IPS DF 6.9 (cell line): ENCODE results near the gene ZNF428.

Experiments
- DNase-seq: peaks from one replicate; pipeline ENCODE4 v3.0.0-alpha.2; 2013; ENCODE audit warnings: low read depth, low spot score
- H3K27ac ChIP-seq: one replicate; pipeline ENCODE4 v1.5.1; 2013; ENCODE audit warnings: low read length, control low read depth
- H3K27me3 ChIP-seq: 2 replicates; pipeline ENCODE4 v1.6.1; 2013; ENCODE audit warnings: mild to moderate bottlenecking, low read length; ENCODE audit not compliant: control insufficient read depth, insufficient read depth
- H3K36me3 ChIP-seq: 2 replicates; pipeline ENCODE4 v1.6.1; 2013; ENCODE audit warnings: low read length; ENCODE audit not compliant: control insufficient read depth, insufficient read depth
- H3K4me1 ChIP-seq: 2 replicates; pipeline ENCODE4 v1.6.1; 2013; ENCODE audit warnings: low read length; ENCODE audit not compliant: control insufficient read depth, insufficient read depth
- H3K4me3 ChIP-seq: 2 replicates; pipeline ENCODE4 v1.5.1; 2013; ENCODE audit warnings: mild to moderate bottlenecking, low read length
- H3K9me3 ChIP-seq: 2 replicates; pipeline ENCODE4 v1.6.1; 2013; ENCODE audit warnings: low read length, inconsistent platforms; ENCODE audit not compliant: control insufficient read depth, insufficient read depth
- WGBS: extraction: QIAGEN DNeasy Blood & Tissue Kit; methylation state at CpG from one replicate; pipeline ENCODE4 v1.1.7; 2013; ENCODE audit warnings: mixed read lengths, missing lambda C conversion rate; ENCODE audit not compliant: insufficient read length, insufficient coverage; 5-methylcytosine and 5-hydroxymethylcytosine counted together

Gene ZNF428

GRCh38 chr19:43562226-43562697 is 57.2 kb downstream of the ZNF428 start:
- Histone ChIP-seq H3K36me3 (peaks cover 4% of the 10 kb centered on the region; the same call in 1 of the 2 replicates), H3K27me3 (no peaks in the 10 kb centered on the region), H3K4me1 (no peaks in the 10 kb centered on the region), H3K9me3 (no peaks in the 10 kb centered on the region), H3K27ac (no peak overlapping the region), H3K4me3 (no peak overlapping the region)
- WGBS = no CpG with 5 or more reads among the region's 6 CpGs
- no peak for DNase-seq

DNA sequence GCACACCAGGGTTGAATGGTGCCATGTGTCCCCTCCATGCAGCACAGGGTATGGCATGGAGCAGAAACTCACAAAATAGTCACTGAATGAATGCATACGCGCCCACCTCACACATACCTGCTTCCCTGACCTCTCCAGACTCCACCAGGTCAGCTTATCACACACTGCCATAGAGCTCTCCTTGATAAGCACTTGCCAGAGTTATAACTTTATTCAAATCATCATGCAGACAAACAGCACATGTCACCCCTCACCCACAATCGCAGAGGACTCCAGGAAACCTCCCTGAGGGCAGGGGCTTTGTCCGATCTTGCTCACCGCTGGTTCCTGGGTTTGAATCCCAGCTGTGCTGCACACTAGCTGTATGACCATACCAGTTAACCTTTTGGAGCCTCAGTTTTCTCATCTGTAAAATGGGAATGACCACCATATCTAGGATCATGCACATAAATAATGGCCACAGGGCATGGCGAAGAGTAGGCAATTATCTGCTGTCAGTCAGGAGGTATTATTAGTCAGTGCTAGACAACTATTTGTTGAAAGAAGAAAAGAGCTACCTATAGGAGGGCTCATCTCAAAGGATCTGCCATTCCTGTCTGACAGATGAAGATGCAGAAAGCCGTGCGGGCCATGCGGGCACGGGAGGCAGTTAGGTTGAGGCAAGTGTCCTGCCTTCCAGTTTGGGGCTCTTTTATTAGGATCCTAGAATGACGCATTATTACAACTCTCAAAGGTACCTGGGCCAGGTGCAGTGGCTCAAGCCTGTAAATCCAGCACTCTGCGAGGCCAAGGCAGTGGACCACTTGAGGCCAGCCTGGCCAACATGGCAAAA is 58.1 kb downstream of the ZNF428 start:
- DNase-seq = no peak
- H3K4me3 ChIP-seq = no peak overlapping the region
- WGBS = no CpG with 5 or more reads among the region's 12 CpGs
- no peaks in the 10 kb centered on the region for H3K4me1 ChIP-seq
- H3K27me3 ChIP-seq = no peaks in the 10 kb centered on the region
- no peaks in the 10 kb centered on the region for H3K9me3 ChIP-seq
- peaks cover 4% of the 10 kb centered on the region; the same call in 1 of the 2 replicates for H3K36me3 ChIP-seq
- H3K27ac ChIP-seq = no peak overlapping the region

DNA sequence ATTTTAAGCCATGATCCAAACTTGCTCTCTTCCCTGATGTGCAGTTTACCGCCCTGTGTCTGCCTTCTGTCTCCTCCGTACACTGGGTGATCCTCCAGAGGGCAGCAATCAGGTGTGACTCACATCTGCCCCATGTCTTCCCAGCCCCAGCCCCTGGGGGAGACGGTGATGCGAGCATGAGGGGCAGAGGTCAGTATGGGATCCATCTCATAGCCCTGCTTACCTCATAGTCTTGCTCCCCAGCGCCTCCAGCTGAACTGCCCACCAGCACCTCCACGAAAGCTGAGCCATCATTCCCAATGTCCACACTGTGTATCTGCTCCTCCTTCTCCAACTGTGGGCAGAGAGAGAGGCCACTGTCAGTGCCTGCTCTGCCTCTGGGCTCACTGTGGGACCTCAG is 58.7 kb downstream of the ZNF428 start:
- Histone ChIP-seq H3K27ac (no peak overlapping the region), H3K4me1 (no peaks in the 10 kb centered on the region), H3K36me3 (peaks cover 4% of the 10 kb centered on the region; the same call in 1 of the 2 replicates), H3K9me3 (no peaks in the 10 kb centered on the region), H3K27me3 (no peaks in the 10 kb centered on the region), H3K4me3 (no peak overlapping the region)
- DNase-seq = no peak
- no CpG with 5 or more reads among the region's 6 CpGs for WGBS
